GM12878 (cell line): Measurements from ENCODE around the gene EDC3.
"Not testable (repeated sequence)": the region's sequence is repeated elsewhere in the genome, so short reads cannot be mapped to it uniquely, and the experiment has no call there.

Experiments
- BRCA1 ChIP-seq: IDR thresholded peaks from 2 replicates; pipeline ENCODE4 v1.6.1; 2011; ENCODE audit warnings: low read depth, low read length, improper control_type of control experiment
- POLR2A ChIP-seq: IDR thresholded peaks from 2 replicates; pipeline ENCODE4 v1.6.1; 2011; ENCODE audit warnings: low read depth, mild to moderate bottlenecking, low read length
- SMC3 ChIP-seq: IDR thresholded peaks from 2 replicates; pipeline ENCODE4 v1.6.1; 2011; ENCODE audit warnings: low read length, improper control_type of control experiment, borderline replicate concordance
- TBL1XR1 ChIP-seq: IDR thresholded peaks from 2 replicates; pipeline ENCODE4 v1.6.1; 2012; ENCODE audit warnings: low read depth, low read length, improper control_type of control experiment

DNA sequence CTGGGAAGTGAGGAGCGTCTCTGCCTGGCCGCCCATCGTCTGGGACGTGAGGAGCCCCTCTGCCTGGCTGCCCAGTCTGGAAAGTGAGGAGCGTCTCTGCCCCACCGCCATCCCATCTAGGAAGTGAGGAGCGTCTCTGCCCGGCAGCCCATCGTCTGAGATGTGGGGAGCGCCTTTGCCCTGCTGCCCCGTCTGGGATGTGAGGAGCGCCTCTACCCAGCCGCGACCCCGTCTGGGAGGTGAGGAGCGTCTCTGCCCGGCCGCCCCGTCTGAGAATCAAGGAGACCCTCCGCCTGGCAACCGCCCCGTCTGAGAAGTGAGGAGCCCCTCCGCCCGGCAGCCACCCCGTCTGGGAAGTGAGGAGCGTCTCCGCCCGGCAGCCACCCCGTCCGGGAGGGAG lies 32.9 kb upstream of the EDC3 start:
- not testable (repeated sequence) for TF ChIP-seq BRCA1, SMC3, POLR2A, TBL1XR1
